ENCODE data around the gene RSPH10B2.
"Not testable (repeated sequence)": the region's sequence is repeated elsewhere in the genome, so short reads cannot be mapped to it uniquely, and the experiment has no call there.

Gene RSPH10B2

GRCh38 chr7:6843654-6844053 lies 89.8 kb downstream of the RSPH10B2 start:
- DNase-seq, result not testable (repeated sequence)

- DNase-seq, result not testable (repeated sequence)
These were observed 92.1 kb downstream of the RSPH10B2 start for GRCh38 chr7:6845971-6846449.

GRCh38 chr7:6847751-6848150 lies 93.8 kb downstream of the RSPH10B2 start:
- not testable (repeated sequence) for DNase-seq

Data from NCI-H2029 treated with DMSO at 0.1 percent for 48 hours (cell line).